Activated T-cell treated with anti-CD3 and anti-CD28 coated beads, Interleukin-2, amount 50 U/mL, for 4 hours (primary cell): ENCODE results near the gene BCAP31. TPM values are rescaled to one million over a fixed set of nuclear protein-coding genes. Genes with fewer than 3 reads are reported as not detected.

Source experiments
- ATAC-seq, 2 donors: fragments of 200-7000 bp; cut with Tn5 transposase; one replicate each; pipeline ENCODE4 v1.10.0; 2021
- DNase-seq: peaks from one replicate; pipeline ENCODE4 v3.0.0-alpha.2; 2020
- H3K27me3 Mint-ChIP-seq: one replicate; pipeline ENCODE4 v1.8.0; 2021; ENCODE audit warnings: low read depth, mixed read lengths
- H3K36me3 Mint-ChIP-seq: one replicate; pipeline ENCODE4 v1.8.0; 2022; ENCODE audit warnings: mixed read lengths; ENCODE audit not compliant: insufficient read depth
- H3K4me1 Mint-ChIP-seq: one replicate; pipeline ENCODE4 v1.8.0; 2021; ENCODE audit warnings: low read depth, mixed read lengths
- H3K4me3 Mint-ChIP-seq: one replicate; pipeline ENCODE4 v1.8.0; 2021; ENCODE audit warnings: mild to moderate bottlenecking, moderate library complexity, mixed read lengths
- H3K9me3 Mint-ChIP-seq: one replicate; pipeline ENCODE4 v1.8.0; 2021; ENCODE audit warnings: mixed read lengths
- total RNA-seq, 3 donors: library from RNA; stranded (reverse); gene quantifications; one replicate each; pipeline ENCODE4 v1.2.1, GENCODE V29; 2021

The BCAP31 gene
- total RNA-seq, 3 donors from 2014 or later = 134 to 176 (median 151) TPM

GRCh38 chrX:153665726-153666306 is 58.4 kb downstream of the BCAP31 start:
- Mint-ChIP-seq H3K36me3 (no peaks in the 10 kb centered on the region), H3K4me1 (peaks cover 6% of the 10 kb centered on the region), H3K9me3 (no peaks in the 10 kb centered on the region), H3K4me3 (no peak overlapping the region), H3K27me3 (peaks cover 12% of the 10 kb centered on the region)
- ATAC-seq (no peak), DNase-seq (no peak)

- Mint-ChIP-seq H3K27me3 (peaks cover 13% of the 10 kb centered on the region), H3K9me3 (no peaks in the 10 kb centered on the region), H3K36me3 (no peaks in the 10 kb centered on the region), H3K4me3 (peak overlapping the region; percentile 60), H3K4me1 (peaks cover 3% of the 10 kb centered on the region)
- ATAC-seq (peak; percentile 25 to 30), DNase-seq (peak; percentile 60)
Measured at GRCh38 chrX:153662266-153662665, 61.9 kb downstream of the BCAP31 start.

GRCh38 chrX:153659268-153659667 is 64.9 kb downstream of the BCAP31 start:
- ATAC-seq = no peak
- Mint-ChIP-seq H3K27me3 (peaks cover 14% of the 10 kb centered on the region), H3K4me1 (peaks cover 3% of the 10 kb centered on the region), H3K36me3 (no peaks in the 10 kb centered on the region), H3K4me3 (no peak overlapping the region), H3K9me3 (no peaks in the 10 kb centered on the region)
- DNase-seq = no peak

- Mint-ChIP-seq H3K4me1 (peaks cover 3% of the 10 kb centered on the region), H3K36me3 (no peaks in the 10 kb centered on the region), H3K9me3 (no peaks in the 10 kb centered on the region), H3K27me3 (peaks cover 14% of the 10 kb centered on the region), H3K4me3 (no peak overlapping the region)
- DNase-seq (no peak), ATAC-seq (no peak)
Measured at GRCh38 chrX:153657161-153657560, 67.0 kb downstream of the BCAP31 start.

- ATAC-seq (no peak), DNase-seq (no peak)
- no peaks in the 10 kb centered on the region for H3K36me3 Mint-ChIP-seq
- H3K27me3 Mint-ChIP-seq = peaks cover 8% of the 10 kb centered on the region
- no peaks in the 10 kb centered on the region for H3K4me1 Mint-ChIP-seq
- H3K9me3 Mint-ChIP-seq = no peaks in the 10 kb centered on the region
- no peak overlapping the region for H3K4me3 Mint-ChIP-seq
Measured at GRCh38 chrX:153653556-153653955, 70.6 kb downstream of the BCAP31 start.

- Mint-ChIP-seq H3K27me3 (peaks cover 9% of the 10 kb centered on the region), H3K4me3 (no peak overlapping the region), H3K9me3 (no peaks in the 10 kb centered on the region), H3K36me3 (no peaks in the 10 kb centered on the region), H3K4me1 (no peaks in the 10 kb centered on the region)
- DNase-seq = no peak
- ATAC-seq = no peak
Measured at GRCh38 chrX:153651540-153652079, 72.6 kb downstream of the BCAP31 start.

GRCh38 chrX:153650959-153651358 is 73.2 kb downstream of the BCAP31 start:
- Mint-ChIP-seq H3K9me3 (no peaks in the 10 kb centered on the region), H3K36me3 (no peaks in the 10 kb centered on the region), H3K4me3 (no peak overlapping the region), H3K27me3 (peaks cover 11% of the 10 kb centered on the region), H3K4me1 (no peaks in the 10 kb centered on the region)
- DNase-seq (no peak), ATAC-seq (no peak)

Other genes with a start within 250 kb of the BCAP31 start
- under 1 TPM; 0.13 to 0.30 (median 0.16) TPM for gene BGN, start 229.4 kb downstream of the BCAP31 start, total RNA-seq
- gene ATP2B3, start 206.7 kb downstream of the BCAP31 start, total RNA-seq = under 1 TPM in 1 of 3 donors, not detected in 2; 0.05 TPM
- 10 to 100 TPM; 38.6 to 46.9 (median 39.1) TPM for gene CCNQ, start 125.2 kb downstream of the BCAP31 start, total RNA-seq
- gene DUSP9, start 77.2 kb downstream of the BCAP31 start, total RNA-seq = under 1 TPM; 0.11 to 0.42 (median 0.33) TPM
- gene PNCK, start 50.6 kb downstream of the BCAP31 start, total RNA-seq = under 1 TPM; 0.26 to 0.71 (median 0.51) TPM
- gene SLC6A8, start 36.5 kb downstream of the BCAP31 start, total RNA-seq = 1 to 10 TPM; 1.1 to 1.9 (median 1.6) TPM
- gene ABCD1, start 469 bp upstream of the BCAP31 start, total RNA-seq = 1 to 10 TPM; 2.6 to 3.4 (median 3.1) TPM
- gene PLXNB3, start 39.9 kb upstream of the BCAP31 start, total RNA-seq = under 1 TPM; 0.40 to 0.66 (median 0.46) TPM
- gene SRPK3, start 56.7 kb upstream of the BCAP31 start, total RNA-seq = not detected
- 10 to 100 TPM; 60.8 to 64.2 (median 62.7) TPM for gene IDH3G, start 70.0 kb upstream of the BCAP31 start, total RNA-seq
- gene SSR4, start 70.3 kb upstream of the BCAP31 start, total RNA-seq = 100 to 1,000 TPM; 295 to 341 (median 296) TPM
- gene PDZD4, start 106.2 kb upstream of the BCAP31 start, total RNA-seq = 1 to 10 TPM in 2 of 3 donors, under 1 TPM in 1; 0.81 to 1.4 (median 1.4) TPM
- gene L1CAM, start 161.8 kb upstream of the BCAP31 start, total RNA-seq = under 1 TPM; 0.14 to 0.46 (median 0.34) TPM
- not detected for gene AVPR2, start 180.3 kb upstream of the BCAP31 start, total RNA-seq
- 100 to 1,000 TPM in 2 of 3 donors, 10 to 100 TPM in 1; 96.7 to 128 (median 108) TPM for gene ARHGAP4, start 201.9 kb upstream of the BCAP31 start, total RNA-seq
- 100 to 1,000 TPM; 190 to 224 (median 221) TPM for gene NAA10, start 210.7 kb upstream of the BCAP31 start, total RNA-seq
- 10 to 100 TPM in 1 of 3 donors, 1 to 10 TPM in 2; 6.9 to 10.4 (median 8.6) TPM for gene RENBP, start 220.3 kb upstream of the BCAP31 start, total RNA-seq
- gene HCFC1, start 247.4 kb upstream of the BCAP31 start, total RNA-seq = 100 to 1,000 TPM; 140 to 162 (median 150) TPM
- gene TMEM187, start 248.4 kb upstream of the BCAP31 start, total RNA-seq = 1 to 10 TPM; 2.0 to 2.7 (median 2.3) TPM